Kidney epithelial cell (primary cell): Measurements from ENCODE around the gene COASY. TPM values are rescaled to one million over a fixed set of nuclear protein-coding genes. Genes with fewer than 3 reads are reported as not detected.

Source experiments
- DNase-seq: peaks from one replicate; pipeline ENCODE4 v3.0.0-alpha.2; 2010; ENCODE audit warnings: low read depth
- H3K27me3 ChIP-seq: 2 replicates; pipeline ENCODE4 v1.6.0; 2011; ENCODE audit warnings: low read length; ENCODE audit not compliant: control insufficient read depth, insufficient read depth
- H3K36me3 ChIP-seq: 2 replicates; pipeline ENCODE4 v1.5.1; 2011; ENCODE audit warnings: low read length; ENCODE audit not compliant: control insufficient read depth, insufficient read depth
- H3K4me3 ChIP-seq: 2 replicates; pipeline ENCODE4 v1.5.1; 2011; ENCODE audit warnings: low read depth, mild to moderate bottlenecking, control low read depth, low read length
- CTCF ChIP-seq: IDR thresholded peaks from 2 replicates; pipeline ENCODE4 v1.5.1; 2011; ENCODE audit warnings: mild to moderate bottlenecking, moderate library complexity, low read length, control low read depth, inconsistent platforms; ENCODE audit not compliant: insufficient read depth, poor library complexity, severe bottlenecking
- total RNA-seq: library from RNA; depleted of rRNA; stranded (reverse); fragments of >200 nt; gene quantifications from 2 replicates; pipeline ENCODE4 v1.2.3, GENCODE V29; 2015

The COASY gene
- total RNA-seq, 1 donor from 2014 or later, result 26.8 TPM

GRCh38 chr17:42579794-42580551 is 18.0 kb downstream of the COASY start:
- no peak for DNase-seq
- no peak for TF ChIP-seq CTCF
- Histone ChIP-seq H3K4me3 (no peak overlapping the region), H3K36me3 (peaks cover 2% of the 10 kb centered on the region), H3K27me3 (no peaks in the 10 kb centered on the region)

- H3K36me3 ChIP-seq, result peaks cover 2% of the 10 kb centered on the region
- H3K27me3 ChIP-seq, result no peaks in the 10 kb centered on the region
- DNase-seq, result no peak
- H3K4me3 ChIP-seq, result no peak overlapping the region
- TF ChIP-seq CTCF, result no peak
Measured at GRCh38 chr17:42581744-42582270, 19.9 kb downstream of the COASY start.

- Histone ChIP-seq H3K27me3 (no peaks in the 10 kb centered on the region), H3K4me3 (no peak overlapping the region), H3K36me3 (peaks cover 2% of the 10 kb centered on the region)
- no peak for TF ChIP-seq CTCF
- no peak for DNase-seq
Measured at GRCh38 chr17:42584880-42585279, 22.9 kb downstream of the COASY start.

- H3K36me3 ChIP-seq, result peaks cover 2% of the 10 kb centered on the region
- no peak for DNase-seq
Measured at GRCh38 chr17:42585353-42585752, 23.4 kb downstream of the COASY start.

GRCh38 chr17:42586514-42587230 is 24.7 kb downstream of the COASY start:
- Histone ChIP-seq H3K36me3 (peaks cover 2% of the 10 kb centered on the region), H3K27me3 (no peaks in the 10 kb centered on the region), H3K4me3 (no peak overlapping the region)
- DNase-seq, result no peak
- TF ChIP-seq CTCF, result no peak

More at GRCh38 chr17:42585353-42585752, 23.4 kb downstream of the COASY start:
- TF ChIP-seq CTCF, result no peak
- Histone ChIP-seq H3K27me3 (no peaks in the 10 kb centered on the region), H3K4me3 (no peak overlapping the region)
